Activated CD4-positive, alpha-beta T cell treated with anti-CD3 and anti-CD28 coated beads, Interleukin-2, amount 50 U/mL, for 4 hours (primary cell): ENCODE measurements around the gene ASIC3.
A peak's percentile ranks its signal among the peaks of the same experiment; 100 is the strongest.

Experiments
- DNase-seq, 2 experiments: peaks; one replicate each; pipeline ENCODE4 v3.0.0-alpha.2; 2020

Gene ASIC3

DNA sequence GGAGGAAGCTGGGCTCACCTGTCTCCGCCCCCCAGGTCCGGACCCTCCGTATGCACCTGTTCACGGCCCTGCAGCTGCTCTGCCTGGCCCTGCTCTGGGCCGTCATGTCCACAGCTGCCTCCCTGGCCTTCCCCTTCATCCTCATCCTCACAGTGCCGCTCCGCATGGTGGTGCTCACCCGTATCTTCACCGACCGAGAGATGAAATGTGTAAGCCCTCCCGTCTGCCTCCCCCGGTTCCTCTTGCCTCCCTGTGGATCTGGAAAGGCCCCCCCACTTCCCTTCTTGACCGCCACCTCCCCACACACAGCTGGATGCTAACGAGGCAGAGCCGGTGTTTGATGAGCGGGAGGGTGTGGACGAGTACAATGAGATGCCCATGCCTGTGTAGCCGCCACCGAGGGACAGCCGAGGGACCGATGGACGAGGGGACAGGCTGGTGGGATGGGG lies 27.7 kb downstream of the ASIC3 start:
- DNase-seq = no peak

DNA sequence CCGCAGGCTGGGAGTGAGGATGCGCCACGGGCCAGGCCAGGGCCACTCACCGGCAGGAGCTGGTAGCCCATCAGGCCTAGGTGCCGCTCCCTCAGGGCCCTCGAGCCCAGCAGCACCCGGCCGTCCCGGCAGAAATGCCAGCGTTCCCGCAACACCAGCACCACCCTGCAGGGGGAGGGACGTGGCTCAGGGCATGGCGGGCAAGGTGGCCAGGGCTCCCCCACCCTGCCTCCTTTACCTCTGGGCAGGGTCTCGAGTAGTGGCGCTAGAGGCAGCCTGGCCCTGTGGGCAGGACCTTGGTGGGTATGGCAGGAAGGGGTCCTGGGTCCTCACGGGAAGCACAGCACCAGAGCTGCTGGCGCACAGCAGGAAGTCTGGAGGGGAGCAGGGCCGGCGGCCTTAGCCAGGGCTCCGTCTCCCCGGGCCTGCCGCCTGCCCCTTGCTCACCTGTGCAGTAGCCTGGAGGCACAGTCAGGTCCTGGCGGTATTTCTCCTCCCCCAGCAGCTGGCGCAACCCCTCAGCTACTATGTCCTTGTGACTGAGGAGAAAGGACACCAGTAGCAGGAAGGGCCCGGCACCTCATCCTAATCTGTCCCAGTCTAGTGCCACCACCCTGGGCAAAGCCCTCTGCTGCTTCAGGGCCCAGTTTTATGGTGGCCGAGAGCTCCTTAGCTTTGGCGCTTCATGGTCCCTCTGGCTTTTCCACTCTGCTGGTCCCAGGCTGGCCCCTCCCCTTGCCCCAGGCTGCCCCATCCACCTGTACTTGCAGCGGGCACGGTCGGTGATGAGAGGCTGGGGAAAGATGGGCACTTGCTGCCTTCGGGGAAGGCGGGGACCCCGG lies 28.8 kb downstream of the ASIC3 start:
- DNase-seq = no peak

- no peak for DNase-seq
These were observed 29.4 kb downstream of the ASIC3 start for GRCh38 chr7:151077705-151078232.

GRCh38 chr7:151078233-151079040 lies 30.1 kb downstream of the ASIC3 start:
- no peak for DNase-seq

GRCh38 chr7:151079199-151079910 lies 31.0 kb downstream of the ASIC3 start:
- DNase-seq = no peak

DNA sequence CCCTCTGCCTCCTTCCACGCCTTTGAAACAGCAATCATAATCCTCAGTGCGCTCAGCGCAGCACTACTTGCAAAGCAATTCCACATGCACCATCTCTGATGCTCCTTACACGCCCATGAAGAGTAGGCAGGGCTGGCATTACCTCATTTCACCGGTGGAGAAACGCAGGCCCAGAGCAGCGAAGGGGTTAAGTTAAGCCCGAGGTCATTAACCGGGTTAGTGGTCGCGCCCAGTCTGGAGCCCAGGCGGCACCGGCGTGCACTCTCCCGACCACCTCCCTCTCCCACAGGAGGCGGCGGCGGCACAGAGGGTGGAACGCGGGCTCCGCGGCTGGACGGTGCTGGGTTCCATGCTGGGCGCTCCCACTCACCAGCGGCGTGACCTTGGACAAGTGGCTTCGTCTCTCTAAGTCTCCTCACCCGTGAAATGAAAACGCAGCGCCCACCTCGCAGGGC lies 31.8 kb downstream of the ASIC3 start:
- DNase-seq = no peak

DNA sequence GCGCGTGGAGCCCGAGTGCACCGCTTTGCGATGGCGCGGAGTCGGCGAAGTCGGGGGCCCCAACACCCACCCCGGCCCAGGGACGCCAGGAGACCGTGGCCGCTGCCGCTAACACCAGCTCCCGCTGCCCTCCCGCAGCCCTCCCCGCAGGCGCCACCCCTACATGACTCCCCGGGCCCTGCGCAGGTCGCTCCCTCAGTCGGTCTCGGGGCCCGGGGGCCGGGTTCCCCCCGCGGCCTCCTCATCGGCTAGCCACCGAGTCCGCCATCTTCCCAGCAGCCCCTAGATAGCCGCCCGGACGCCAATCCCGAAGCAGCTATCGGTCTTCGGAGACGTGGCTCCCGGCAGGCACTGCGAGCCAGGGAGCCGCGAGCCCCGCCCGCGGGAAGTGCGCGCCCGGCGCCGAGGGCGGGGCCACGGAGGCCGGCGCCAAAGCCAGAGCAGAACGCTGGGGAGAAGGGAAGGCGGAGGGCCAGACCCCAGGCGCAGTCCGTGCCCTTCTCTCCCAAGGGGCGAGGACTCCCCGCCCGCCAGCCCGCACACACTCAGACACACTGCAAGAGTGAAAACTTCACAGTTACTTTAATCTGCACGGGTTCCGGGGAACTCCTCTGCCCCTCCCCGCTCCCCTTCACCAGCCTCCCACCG lies 32.3 kb downstream of the ASIC3 start, which contains the start of gene FASTK:
Gene FASTK, minus strand, starts transcription at position 288 of the 648 bp plus-strand sequence. Its CDS starts 43 bp downstream, at position 245.
- DNase-seq = peak; percentile 77 to 81

- DNase-seq = no peak
These were observed 33.1 kb downstream of the ASIC3 start for GRCh38 chr7:151081170-151082101.

GRCh38 chr7:151082141-151083070 lies 34.1 kb downstream of the ASIC3 start:
- DNase-seq = no peak

DNA sequence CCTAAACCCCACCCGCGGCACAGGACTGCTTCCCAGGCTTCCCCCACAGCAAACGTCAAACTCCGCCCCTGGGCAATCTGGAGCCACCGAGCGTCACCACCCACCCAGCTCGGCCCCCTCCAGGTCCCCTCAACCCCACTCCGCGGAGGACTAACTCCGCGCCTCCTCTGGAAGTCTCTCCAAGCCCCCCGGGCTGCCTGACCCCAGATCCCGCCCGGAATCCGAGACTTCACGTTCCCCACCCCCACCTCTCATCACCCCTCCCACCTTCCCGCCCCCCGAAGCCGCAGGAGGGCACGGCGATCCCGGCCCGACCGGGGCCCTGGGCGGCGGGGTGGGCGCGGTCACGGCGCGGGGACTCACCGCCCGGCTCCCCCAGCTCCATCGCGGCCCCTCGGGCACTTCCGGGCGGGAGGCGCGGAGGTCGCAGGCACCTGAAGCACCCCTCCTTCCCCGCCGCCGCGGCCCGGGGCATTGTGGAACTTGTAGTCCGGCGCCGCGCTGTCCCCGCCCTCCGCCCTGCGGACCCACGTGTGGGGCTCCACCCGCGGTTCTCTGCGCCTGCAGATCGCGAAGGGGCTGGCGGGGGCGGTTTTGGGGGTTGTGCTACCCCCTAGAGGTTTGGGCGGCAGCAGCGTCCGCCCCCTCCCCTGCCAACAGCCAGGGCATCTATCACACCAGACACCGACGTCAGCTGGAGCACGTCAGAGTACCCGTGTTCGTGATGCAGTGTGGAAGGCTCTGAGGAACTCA lies 34.9 kb downstream of the ASIC3 start, which contains the start of gene TMUB1:
Gene TMUB1, minus strand, starts transcription at position 423 of the 753 bp plus-strand sequence. CDS start 930 bp downstream, outside the sequence.
- peak; percentile 79 to 85 for DNase-seq

DNA sequence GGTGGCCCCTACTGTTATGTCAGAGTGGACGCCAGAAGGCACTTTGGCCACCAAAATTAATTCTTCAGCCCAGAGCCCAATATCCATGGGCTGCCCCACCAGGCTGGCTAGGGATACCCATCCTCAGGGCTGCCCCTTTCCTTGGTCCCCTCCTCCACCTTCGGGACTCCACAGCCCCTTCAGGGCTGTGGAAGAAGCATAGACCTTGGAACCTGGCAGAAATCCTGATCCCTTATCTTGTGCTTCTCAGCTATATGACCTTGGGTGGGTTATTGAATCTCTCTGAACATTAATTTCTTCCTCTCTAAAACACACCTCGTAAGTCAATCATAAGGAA lies 35.5 kb downstream of the ASIC3 start:
- DNase-seq = no peak

DNA sequence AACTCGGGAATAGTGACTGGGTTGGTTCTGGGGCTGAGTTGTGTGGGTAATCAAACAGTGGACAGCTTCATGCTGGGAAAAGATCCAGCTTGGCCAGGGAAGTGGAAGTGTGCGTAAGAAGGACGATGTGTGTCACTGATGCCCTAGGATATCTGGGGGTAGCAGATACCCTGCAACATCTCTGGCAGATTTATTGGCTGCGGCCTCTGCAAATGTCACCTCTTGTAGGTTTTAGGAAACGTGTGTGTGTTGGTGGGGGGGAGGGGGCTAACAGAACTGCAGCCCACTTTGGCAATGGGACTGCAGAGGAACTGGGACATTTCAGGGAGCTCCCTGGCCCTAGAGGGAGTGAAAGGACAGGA lies 37.0 kb downstream of the ASIC3 start:
- no peak for DNase-seq

DNA sequence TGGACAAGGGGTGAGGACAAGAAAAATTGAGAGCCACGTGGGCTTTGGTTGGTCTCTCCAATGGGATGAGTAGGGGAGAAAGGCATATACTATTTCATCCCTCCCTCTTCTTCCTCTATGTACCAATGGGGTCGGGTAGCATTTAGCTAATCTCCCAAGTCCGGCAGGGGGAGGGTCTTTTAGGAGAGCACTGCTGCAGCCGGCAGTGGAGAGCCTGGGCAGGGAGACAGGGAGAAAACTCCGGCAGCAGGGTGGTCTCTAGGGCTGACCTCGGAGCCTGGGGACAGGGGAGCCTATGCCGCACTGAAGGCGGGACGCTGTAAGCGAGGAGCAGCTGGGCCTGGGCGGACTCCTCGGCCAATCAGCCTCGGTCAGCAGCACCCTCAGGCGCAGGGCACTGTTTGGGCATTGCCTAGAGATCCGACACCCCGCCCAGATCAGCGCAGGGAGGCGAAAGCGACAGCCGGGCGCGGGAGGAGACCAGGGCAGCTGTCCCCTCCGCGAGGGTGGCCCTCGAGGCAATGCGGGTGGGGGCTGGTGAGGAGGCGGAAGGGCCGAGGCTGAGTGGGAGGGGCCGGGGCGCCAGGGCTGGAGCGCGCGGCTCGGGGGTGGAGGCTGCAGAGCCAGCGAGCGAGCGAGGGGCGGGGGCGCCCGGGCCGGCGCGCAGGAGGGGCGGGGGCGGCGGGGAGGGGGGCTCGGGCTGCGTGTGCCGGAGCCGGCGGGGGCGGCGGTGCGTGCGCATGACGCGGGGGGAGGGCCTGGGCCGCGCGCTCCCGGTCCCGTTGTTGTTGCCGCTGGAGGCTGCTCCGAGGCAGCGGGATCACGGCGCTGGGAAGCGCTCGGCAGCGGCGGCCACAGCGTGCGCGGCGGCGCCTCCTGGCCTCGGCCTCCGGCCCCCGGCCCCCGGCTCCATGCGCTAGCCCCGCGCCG lies 37.6 kb downstream of the ASIC3 start, which contains the start of gene AGAP3:
Gene AGAP3, plus strand, starts transcription at position 785 of the 930 bp plus-strand sequence. CDS start 267 bp downstream, outside the sequence.
- peak; percentile 47 to 52 for DNase-seq

GRCh38 chr7:151086802-151087244 lies 38.5 kb downstream of the ASIC3 start:
- DNase-seq = no peak

DNA sequence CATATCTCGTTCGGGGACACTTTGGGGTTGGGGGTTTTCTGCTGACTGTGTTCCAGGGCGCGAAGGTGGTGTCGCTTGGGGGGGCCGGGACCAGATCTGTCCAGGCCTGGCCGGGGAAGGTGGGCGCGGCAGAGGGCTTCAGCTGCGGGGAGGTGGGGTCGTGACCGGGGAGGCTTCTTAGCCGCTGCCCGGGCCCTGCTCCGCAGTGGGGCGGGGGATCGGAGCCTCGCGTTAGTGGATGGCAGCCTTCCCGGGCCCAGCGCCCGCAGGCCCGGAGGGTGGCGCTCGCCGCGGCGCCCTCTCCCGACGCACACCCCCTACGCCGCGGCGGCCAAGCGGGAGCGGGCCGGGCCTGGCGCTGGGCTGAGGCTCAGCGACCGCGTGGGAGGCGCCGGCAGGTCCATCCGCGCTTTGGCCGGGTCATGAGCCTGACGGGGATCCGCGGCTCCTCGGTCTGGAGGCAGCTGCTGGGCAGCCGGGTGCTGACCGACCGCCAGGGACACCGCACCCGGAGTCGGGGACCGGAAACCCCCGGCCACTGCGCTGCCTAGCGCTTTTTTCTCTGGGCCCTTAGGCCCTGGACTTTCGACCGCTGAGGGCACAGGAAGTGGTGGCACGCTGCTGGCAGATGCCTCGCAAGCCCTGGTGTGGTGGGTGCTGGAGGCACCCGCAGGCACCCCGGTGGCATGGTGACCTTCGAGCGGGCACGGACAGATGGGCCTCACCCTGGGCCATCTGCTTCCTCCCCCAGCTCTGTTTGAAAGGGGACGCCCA lies 39.1 kb downstream of the ASIC3 start:
- DNase-seq = no peak

DNA sequence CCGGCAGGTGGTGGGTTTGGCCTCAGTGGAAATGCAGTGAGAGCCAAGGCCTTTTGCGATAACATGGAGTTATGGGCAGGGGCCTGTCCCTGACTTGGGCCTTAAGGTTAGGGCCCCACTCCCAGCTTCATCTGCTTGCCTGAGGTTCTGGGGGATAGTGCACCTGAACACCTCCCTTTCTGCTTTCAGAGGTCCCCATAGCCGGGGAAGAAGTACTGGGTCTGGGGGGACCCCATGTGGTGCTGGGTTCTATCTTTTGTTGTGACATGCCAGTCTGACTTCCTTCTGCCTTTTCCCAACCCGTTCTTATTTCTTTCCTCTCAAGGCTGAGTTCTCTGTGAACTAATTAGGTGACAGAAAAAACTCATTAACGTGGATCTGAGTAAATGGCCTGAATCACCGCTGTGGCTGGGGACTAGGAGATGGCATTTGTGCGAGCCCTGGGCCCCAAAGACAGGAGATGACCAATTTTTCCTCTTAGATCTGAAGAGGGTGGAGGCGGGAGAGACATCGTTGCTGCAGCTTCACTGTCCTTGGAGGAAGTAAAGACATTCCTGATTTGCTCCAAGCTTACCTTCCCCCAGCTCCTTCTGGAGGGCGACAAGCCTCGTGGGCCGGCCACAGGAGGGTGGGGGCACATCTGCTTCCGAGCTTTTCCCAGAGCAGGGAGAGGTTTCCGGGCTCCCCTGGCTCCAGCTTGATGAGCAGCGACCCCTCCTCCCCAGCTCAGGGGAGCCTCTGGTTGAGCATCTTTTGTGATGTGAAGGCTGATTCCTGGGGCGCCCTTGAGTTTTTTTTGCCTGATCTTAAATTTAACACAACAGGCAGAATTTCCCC lies 39.9 kb downstream of the ASIC3 start:
- DNase-seq = no peak
